H9 (cell line): Measurements from ENCODE around the gene DNASE1L3. TPM values are rescaled to one million over a fixed set of nuclear protein-coding genes. Genes with fewer than 3 reads are reported as not detected.
A peak's percentile ranks its signal among the peaks of the same experiment; 100 is the strongest.

Experiments used
- DNase-seq: peaks from one replicate; pipeline ENCODE4 v3.0.0-alpha.2; 2017
- H2AFZ ChIP-seq: one replicate; pipeline ENCODE4 v1.6.1; 2013; ENCODE audit warnings: mild to moderate bottlenecking, low read length, control low read depth, moderate library complexity
- H2AK5ac ChIP-seq: 2 replicates; pipeline ENCODE4 v1.6.1; 2013; ENCODE audit warnings: low read length, control low read depth, mixed read lengths; ENCODE audit not compliant: insufficient read length
- H2BK120ac ChIP-seq: one replicate; pipeline ENCODE4 v1.6.1; 2013; ENCODE audit warnings: low read depth, mild to moderate bottlenecking, low read length, control low read depth, inconsistent platforms; ENCODE audit not compliant: poor library complexity, severe bottlenecking
- H2BK12ac ChIP-seq: 2 replicates; pipeline ENCODE4 v1.6.1; 2013; ENCODE audit warnings: low read length, control low read depth, mixed read lengths, low read depth; ENCODE audit not compliant: insufficient read length
- H2BK15ac ChIP-seq: 2 replicates; pipeline ENCODE4 v1.6.1; 2013; ENCODE audit warnings: low read depth, low read length, control low read depth
- H2BK20ac ChIP-seq: one replicate; pipeline ENCODE4 v1.6.1; 2013; ENCODE audit warnings: low read depth, mild to moderate bottlenecking, low read length, control low read depth, inconsistent platforms; ENCODE audit not compliant: poor library complexity, severe bottlenecking
- H2BK5ac ChIP-seq: 2 replicates; pipeline ENCODE4 v1.6.1; 2013; ENCODE audit warnings: low read length, control low read depth, mixed read lengths; ENCODE audit not compliant: insufficient read length
- H3K14ac ChIP-seq: 2 replicates; pipeline ENCODE4 v1.6.1; 2013; ENCODE audit warnings: low read length, control low read depth; ENCODE audit not compliant: insufficient read depth
- H3K18ac ChIP-seq: 2 replicates; pipeline ENCODE4 v1.6.1; 2013; ENCODE audit warnings: low read depth, mild to moderate bottlenecking, mixed read lengths, low read length, control low read depth; ENCODE audit not compliant: insufficient read length
- H3K23ac ChIP-seq: 2 replicates; pipeline ENCODE4 v1.6.1; 2013; ENCODE audit warnings: low read length, control low read depth, mixed read lengths, low read depth; ENCODE audit not compliant: insufficient read length
- H3K23me2 ChIP-seq: 2 replicates; pipeline ENCODE4 v1.6.1; 2013; ENCODE audit warnings: low read depth, mild to moderate bottlenecking, mixed read lengths, low read length, control low read depth; ENCODE audit not compliant: insufficient read length, poor library complexity, severe bottlenecking
- H3K27ac ChIP-seq: 2 replicates; pipeline ENCODE4 v1.5.1; 2013; ENCODE audit warnings: low read length, control low read depth, mixed read lengths, low read depth; ENCODE audit not compliant: insufficient read length
- H3K27me3 ChIP-seq: 2 replicates; pipeline ENCODE4 v1.6.1; 2013; ENCODE audit warnings: low read length, control low read depth, inconsistent platforms; ENCODE audit not compliant: insufficient read depth
- H3K4ac ChIP-seq: 2 replicates; pipeline ENCODE4 v1.6.1; 2013; ENCODE audit warnings: low read depth, mild to moderate bottlenecking, control low read depth, inconsistent platforms, low read length, moderate library complexity
- H3K4me1 ChIP-seq: 2 replicates; pipeline ENCODE4 v1.6.1; 2013; ENCODE audit warnings: low read length, control low read depth, inconsistent platforms; ENCODE audit not compliant: insufficient read depth
- H3K4me2 ChIP-seq: 2 replicates; pipeline ENCODE4 v1.6.1; 2013; ENCODE audit warnings: low read length, control low read depth, mixed read lengths; ENCODE audit not compliant: insufficient read length, insufficient read depth
- H3K56ac ChIP-seq: 2 replicates; pipeline ENCODE4 v1.6.1; 2013; ENCODE audit warnings: low read depth, mild to moderate bottlenecking, mixed read lengths, low read length, control low read depth; ENCODE audit not compliant: insufficient read length
- H3K79me1 ChIP-seq: 2 replicates; pipeline ENCODE4 v1.6.1; 2013; ENCODE audit warnings: low read depth, mild to moderate bottlenecking, moderate library complexity, low read length, control low read depth, inconsistent platforms; ENCODE audit not compliant: insufficient read depth, poor library complexity, severe bottlenecking
- H3K79me2 ChIP-seq: 2 replicates; pipeline ENCODE4 v1.6.1; 2013; ENCODE audit warnings: low read length, control low read depth, inconsistent platforms; ENCODE audit not compliant: insufficient read depth
- H3K9ac ChIP-seq: 2 replicates; pipeline ENCODE4 v1.6.1; 2013; ENCODE audit warnings: low read length, control low read depth, mixed read lengths; ENCODE audit not compliant: insufficient read length; ENCODE audit errors: extremely low read depth
- H3K9me3 ChIP-seq: one replicate; pipeline ENCODE4 v1.6.1; 2013; ENCODE audit warnings: low read depth, low read length, inconsistent platforms; ENCODE audit not compliant: control insufficient read depth
- H3T11ph ChIP-seq: one replicate; pipeline ENCODE4 v1.6.1; 2013; ENCODE audit warnings: mild to moderate bottlenecking, low read length, control low read depth, inconsistent platforms
- H4K20me1 ChIP-seq: one replicate; pipeline ENCODE4 v1.6.1; 2013; ENCODE audit not compliant: control insufficient read depth, insufficient read length, insufficient read depth
- H4K5ac ChIP-seq: 2 replicates; pipeline ENCODE4 v1.6.1; 2013; ENCODE audit warnings: low read depth, mild to moderate bottlenecking, mixed read lengths, low read length, control low read depth; ENCODE audit not compliant: insufficient read length
- H4K8ac ChIP-seq: replicated peaks from 2 replicates; pipeline ENCODE4 v1.6.1; 2013; ENCODE audit warnings: low read length, control low read depth, mixed read lengths, low read depth; ENCODE audit not compliant: insufficient read length
- H4K91ac ChIP-seq: 2 replicates; pipeline ENCODE4 v1.6.1; 2013; ENCODE audit warnings: low read depth, mild to moderate bottlenecking, moderate library complexity, mixed read lengths, low read length, control low read depth; ENCODE audit not compliant: insufficient read length
- H3K27ac Mint-ChIP-seq, 3 experiments: 2 replicates in 2 of 3; 3 replicates in 1 of 3; pipeline ENCODE4 v1.8.0; 2020 to 2021; ENCODE audit warnings: mixed read lengths in 3 of 3, mild to moderate bottlenecking in 1 of 3, moderate library complexity in 1 of 3
- H3K27me3 Mint-ChIP-seq: 2 replicates; pipeline ENCODE4 v1.8.0; 2021; ENCODE audit warnings: low read depth, mild to moderate bottlenecking, moderate library complexity, mixed read lengths
- H3K36me3 Mint-ChIP-seq, 3 experiments: 2 replicates in 2 of 3; 3 replicates in 1 of 3; pipeline ENCODE4 v1.8.0; 2020 to 2021; ENCODE audit warnings: low read depth in 3 of 3, mixed read lengths in 3 of 3; ENCODE audit not compliant: insufficient read depth in 1 of 3
- H3K4me1 Mint-ChIP-seq, 2 experiments: 2 replicates each; pipeline ENCODE4 v1.8.0; 2020; ENCODE audit warnings: mixed read lengths in 2 of 2
- H3K4me3 Mint-ChIP-seq, 2 experiments: 2 replicates in 1 of 2; 3 replicates in 1 of 2; pipeline ENCODE4 v1.8.0; 2020 to 2021; ENCODE audit warnings: mild to moderate bottlenecking in 2 of 2, mixed read lengths in 2 of 2, moderate library complexity in 1 of 2
- H3K9me3 Mint-ChIP-seq, 2 experiments: 2 replicates in 1 of 2; 3 replicates in 1 of 2; pipeline ENCODE4 v1.8.0; 2020; ENCODE audit warnings: mild to moderate bottlenecking in 2 of 2, mixed read lengths in 2 of 2, moderate library complexity in 1 of 2
- WGBS: extraction: QIAGEN DNeasy Blood & Tissue Kit; methylation state at CpG from one replicate; pipeline ENCODE4 v1.1.7; 2013; ENCODE audit warnings: missing lambda C conversion rate, low lambda C conversion rate, mixed read lengths; ENCODE audit not compliant: insufficient read length; ENCODE audit errors: extremely low coverage; 5-methylcytosine and 5-hydroxymethylcytosine counted together
- total RNA-seq: library from RNA; stranded (reverse); gene quantifications from 2 replicates; pipeline ENCODE4 v1.2.1, GENCODE V29; 2021
- TF ChIP-seq, protein P1 (sequence below): fragments of 200-600 bp; sonication (generic); conservative IDR thresholded peaks from 3 replicates; pipeline ENCODE4 v1.8.0; 2021; ENCODE audit warnings: antibody characterized with exemption, mild to moderate bottlenecking

DNASE1L3 gene
- total RNA-seq, 1 experiment from 2014 or later = not detected

DNA sequence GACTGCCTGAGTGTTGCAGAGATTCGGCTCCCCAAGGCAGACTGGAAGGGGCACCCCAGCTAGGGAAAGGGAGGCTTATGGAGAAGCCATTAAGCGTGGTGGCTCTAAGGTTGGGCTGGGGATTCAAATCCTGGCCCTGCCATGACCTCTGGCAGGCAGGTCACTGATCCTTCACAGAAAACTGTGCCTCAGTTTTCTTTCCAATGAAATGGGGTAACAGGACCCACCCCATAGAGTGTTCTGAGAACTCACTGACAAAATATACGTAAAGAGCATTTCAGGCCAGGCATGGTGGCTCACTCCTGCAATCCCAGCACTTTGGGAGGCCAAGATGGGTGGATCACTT, 34.6 kb downstream of the DNASE1L3 start:
- Histone ChIP-seq H3K9me3 (no peaks in the 10 kb centered on the region), H2BK5ac (no peak overlapping the region), H2BK120ac (no peak overlapping the region), H3K79me1 (no peaks in the 10 kb centered on the region), H3K9ac (no peak overlapping the region), H3K4me2 (no peak overlapping the region), H4K5ac (no peak overlapping the region), H2AFZ (no peak overlapping the region), H3K56ac (no peak overlapping the region), H3K27ac (no peak overlapping the region), H2BK12ac (no peak overlapping the region), H4K8ac (no peak overlapping the region), H3T11ph (no peak overlapping the region), H3K14ac (peak overlapping the region; percentile 4; the same call in 1 of the 2 replicates), H2BK15ac (no peak overlapping the region), H3K27me3 (no peaks in the 10 kb centered on the region), H3K18ac (no peak overlapping the region), H4K91ac (no peak overlapping the region), H2BK20ac (no peak overlapping the region), H3K23me2 (peaks cover 4% of the 10 kb centered on the region), H3K79me2 (no peaks in the 10 kb centered on the region), H3K23ac (no peak overlapping the region), H2AK5ac (no peak overlapping the region), H3K4me1 (peaks cover 3% of the 10 kb centered on the region; the same call in 1 of the 2 replicates), H3K4ac (no peak overlapping the region), H4K20me1 (no peaks in the 10 kb centered on the region)
- no CpG with 5 or more reads among the region's 3 CpGs for whole genome bisulfite sequencing
- H3K27ac Mint-ChIP-seq = no peak overlapping the region
- TF ChIP-seq, protein P1, sequence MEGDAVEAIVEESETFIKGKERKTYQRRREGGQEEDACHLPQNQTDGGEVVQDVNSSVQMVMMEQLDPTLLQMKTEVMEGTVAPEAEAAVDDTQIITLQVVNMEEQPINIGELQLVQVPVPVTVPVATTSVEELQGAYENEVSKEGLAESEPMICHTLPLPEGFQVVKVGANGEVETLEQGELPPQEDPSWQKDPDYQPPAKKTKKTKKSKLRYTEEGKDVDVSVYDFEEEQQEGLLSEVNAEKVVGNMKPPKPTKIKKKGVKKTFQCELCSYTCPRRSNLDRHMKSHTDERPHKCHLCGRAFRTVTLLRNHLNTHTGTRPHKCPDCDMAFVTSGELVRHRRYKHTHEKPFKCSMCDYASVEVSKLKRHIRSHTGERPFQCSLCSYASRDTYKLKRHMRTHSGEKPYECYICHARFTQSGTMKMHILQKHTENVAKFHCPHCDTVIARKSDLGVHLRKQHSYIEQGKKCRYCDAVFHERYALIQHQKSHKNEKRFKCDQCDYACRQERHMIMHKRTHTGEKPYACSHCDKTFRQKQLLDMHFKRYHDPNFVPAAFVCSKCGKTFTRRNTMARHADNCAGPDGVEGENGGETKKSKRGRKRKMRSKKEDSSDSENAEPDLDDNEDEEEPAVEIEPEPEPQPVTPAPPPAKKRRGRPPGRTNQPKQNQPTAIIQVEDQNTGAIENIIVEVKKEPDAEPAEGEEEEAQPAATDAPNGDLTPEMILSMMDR = no peak
- no peaks in the 10 kb centered on the region for H3K9me3 Mint-ChIP-seq
- peaks cover 0 to 8% (median 0%) of the 10 kb centered on the region in 3 experiments; a peak in 1 of 7 replicates for H3K36me3 Mint-ChIP-seq
- peaks cover 14% of the 10 kb centered on the region for H3K27me3 Mint-ChIP-seq
- no peak overlapping the region for H3K4me3 Mint-ChIP-seq
- DNase-seq = no peak
- H3K4me1 Mint-ChIP-seq = peaks cover 29 to 46% of the 10 kb centered on the region in 2 experiments
